ENCODE results near the gene TNFSF11. TPM values are rescaled to one million over a fixed set of nuclear protein-coding genes. Genes with fewer than 3 reads are reported as not detected.
"Not testable (repeated sequence)": the region's sequence is repeated elsewhere in the genome, so short reads cannot be mapped to it uniquely, and the experiment has no call there.

The TNFSF11 gene
- total RNA-seq, 2 experiments from 2014 or later, result 2.5 to 2.6 TPM

- ChIA-PET POLR2A (no interaction called here), CTCF (no interaction called here)
- Mint-ChIP-seq H3K9me3 (ENCODE audit: low read depth) (no peaks in the 10 kb centered on the region), H3K27ac (no peak overlapping the region), H3K27me3 (peaks cover 2% of the 10 kb centered on the region), H3K36me3 (ENCODE audit: low read depth) (no peaks in the 10 kb centered on the region), H3K4me3 (no peak overlapping the region), H3K4me1 (peaks cover 23% of the 10 kb centered on the region)
- DNase-seq (no peak), ATAC-seq (no peak)
- intact Hi-C loops (cut with DNase I, micrococcal nuclease), result no loop called here
These were observed 29.6 kb upstream of the TNFSF11 start for GRCh38 chr13:42544246-42544926.

GRCh38 chr13:42545842-42546241 lies 28.1 kb upstream of the TNFSF11 start:
- intact Hi-C loops (cut with DNase I, micrococcal nuclease), result loop anchor here in 1 of 2 experiments (5.0 kb wide), 1 partner anchor 49 kb away; no protein-coding TSS in a partner anchor
- ChIA-PET CTCF (no interaction called here), POLR2A (no interaction called here)
- Mint-ChIP-seq H3K27me3 (peaks cover 2% of the 10 kb centered on the region), H3K4me3 (no peak overlapping the region), H3K36me3 (ENCODE audit: low read depth) (no peaks in the 10 kb centered on the region), H3K9me3 (ENCODE audit: low read depth) (no peaks in the 10 kb centered on the region), H3K27ac (no peak overlapping the region), H3K4me1 (peaks cover 20% of the 10 kb centered on the region)
- ATAC-seq (no peak), DNase-seq (no peak)

GRCh38 chr13:42547612-42548011 lies 26.3 kb upstream of the TNFSF11 start:
- peaks cover 2% of the 10 kb centered on the region for H3K27me3 Mint-ChIP-seq
- ChIA-PET CTCF (no interaction called here), POLR2A (interaction anchor here (0.9 kb wide), 1 partner anchor 52 kb away, joined by 3 read pairs; no protein-coding TSS in a partner anchor)
- no peaks in the 10 kb centered on the region for H3K9me3 Mint-ChIP-seq (ENCODE audit: low read depth)
- H3K4me3 Mint-ChIP-seq, result no peak overlapping the region
- H3K27ac Mint-ChIP-seq, result peak overlapping the region; percentile 43
- intact Hi-C loops (cut with DNase I, micrococcal nuclease), result loop anchor here in 1 of 2 experiments (5.0 kb wide), 1 partner anchor 50 kb away; no protein-coding TSS in a partner anchor
- peak; percentile 24 for DNase-seq
- H3K4me1 Mint-ChIP-seq, result peaks cover 20% of the 10 kb centered on the region
- H3K36me3 Mint-ChIP-seq (ENCODE audit: low read depth), result no peaks in the 10 kb centered on the region
- peak; percentile 88 for ATAC-seq

- ChIA-PET POLR2A (no interaction called here), CTCF (interaction anchor here (0.6 kb wide), 1 partner anchor 299 kb away, joined by 3 read pairs; no protein-coding TSS in a partner anchor)
- Mint-ChIP-seq H3K36me3 (ENCODE audit: low read depth) (no peaks in the 10 kb centered on the region), H3K9me3 (ENCODE audit: low read depth) (no peaks in the 10 kb centered on the region), H3K27me3 (peaks cover 2% of the 10 kb centered on the region), H3K27ac (no peak overlapping the region), H3K4me3 (no peak overlapping the region), H3K4me1 (peaks cover 20% of the 10 kb centered on the region)
- no peak for ATAC-seq
- intact Hi-C loops (cut with DNase I, micrococcal nuclease), result loop anchor here in 1 of 2 experiments (5.0 kb wide), 1 partner anchor 52 kb away; no protein-coding TSS in a partner anchor
- DNase-seq, result no peak
These were observed 25.0 kb upstream of the TNFSF11 start for GRCh38 chr13:42548731-42549551.

GRCh38 chr13:42549552-42549936 lies 24.4 kb upstream of the TNFSF11 start:
- no peak overlapping the region for H3K4me3 Mint-ChIP-seq
- POLR2A ChIA-PET, result no interaction called here
- no peak overlapping the region for H3K27ac Mint-ChIP-seq
- H3K4me1 Mint-ChIP-seq, result peaks cover 20% of the 10 kb centered on the region
- CTCF ChIA-PET, result no interaction called here
- DNase-seq (no peak), ATAC-seq (no peak)
- H3K9me3 Mint-ChIP-seq (ENCODE audit: low read depth), result no peaks in the 10 kb centered on the region
- intact Hi-C loops (cut with DNase I, micrococcal nuclease), result loop anchor here in 1 of 2 experiments (5.0 kb wide), 1 partner anchor 52 kb away; no protein-coding TSS in a partner anchor
- H3K27me3 Mint-ChIP-seq, result peaks cover 2% of the 10 kb centered on the region
- H3K36me3 Mint-ChIP-seq (ENCODE audit: low read depth), result no peaks in the 10 kb centered on the region

GRCh38 chr13:42551611-42552010 lies 22.3 kb upstream of the TNFSF11 start:
- Mint-ChIP-seq H3K27me3 (peaks cover 2% of the 10 kb centered on the region), H3K4me1 (peaks cover 20% of the 10 kb centered on the region), H3K9me3 (ENCODE audit: low read depth) (no peaks in the 10 kb centered on the region), H3K4me3 (no peak overlapping the region), H3K27ac (no peak overlapping the region), H3K36me3 (ENCODE audit: low read depth) (no peaks in the 10 kb centered on the region)
- ChIA-PET POLR2A (no interaction called here), CTCF (no interaction called here)
- intact Hi-C loops (cut with DNase I, micrococcal nuclease), result no loop called here
- DNase-seq (no peak), ATAC-seq (no peak)

- CTCF ChIA-PET, result no interaction called here
- no peak overlapping the region for H3K27ac Mint-ChIP-seq
- no peaks in the 10 kb centered on the region for H3K9me3 Mint-ChIP-seq (ENCODE audit: low read depth)
- DNase-seq, result no peak
- peaks cover 2% of the 10 kb centered on the region for H3K27me3 Mint-ChIP-seq
- intact Hi-C loops (cut with DNase I, micrococcal nuclease), result no loop called here
- no peaks in the 10 kb centered on the region for H3K36me3 Mint-ChIP-seq (ENCODE audit: low read depth)
- peaks cover 9% of the 10 kb centered on the region for H3K4me1 Mint-ChIP-seq
- ATAC-seq, result no peak
- no peak overlapping the region for H3K4me3 Mint-ChIP-seq
- POLR2A ChIA-PET, result no interaction called here
These were observed 20.6 kb upstream of the TNFSF11 start for GRCh38 chr13:42553098-42554046.

- CTCF ChIA-PET, result no interaction called here
- no peak for DNase-seq
- ATAC-seq, result peak; percentile 35
- peaks cover 17% of the 10 kb centered on the region for H3K4me1 Mint-ChIP-seq
- peaks cover 6% of the 10 kb centered on the region for H3K36me3 Mint-ChIP-seq (ENCODE audit: low read depth)
- POLR2A ChIA-PET, result no interaction called here
- intact Hi-C loops (cut with DNase I, micrococcal nuclease), result no loop called here
- H3K27me3 Mint-ChIP-seq, result no peaks in the 10 kb centered on the region
- H3K4me3 Mint-ChIP-seq, result no peak overlapping the region
- peaks cover 4% of the 10 kb centered on the region for H3K9me3 Mint-ChIP-seq (ENCODE audit: low read depth)
- no peak overlapping the region for H3K27ac Mint-ChIP-seq
These were observed 14.9 kb upstream of the TNFSF11 start for GRCh38 chr13:42559057-42559456.

GRCh38 chr13:42559573-42560218 lies 14.3 kb upstream of the TNFSF11 start:
- H3K4me3 Mint-ChIP-seq; H3K27me3 Mint-ChIP-seq; DNase-seq; H3K27ac Mint-ChIP-seq; intact Hi-C loops (cut with DNase I, micrococcal nuclease); ATAC-seq; H3K9me3 Mint-ChIP-seq (ENCODE audit: low read depth); POLR2A ChIA-PET; H3K36me3 Mint-ChIP-seq (ENCODE audit: low read depth): not testable (repeated sequence)
- H3K4me1 Mint-ChIP-seq, result peaks cover 17% of the 10 kb centered on the region
- CTCF ChIA-PET, result interaction anchor here (0.9 kb wide), 1 partner anchor 11 kb away, joined by 3 read pairs; no protein-coding TSS in a partner anchor

- H3K4me3 Mint-ChIP-seq; POLR2A ChIA-PET; H3K36me3 Mint-ChIP-seq (ENCODE audit: low read depth); ATAC-seq; H3K9me3 Mint-ChIP-seq (ENCODE audit: low read depth); H3K27me3 Mint-ChIP-seq; H3K27ac Mint-ChIP-seq; intact Hi-C loops (cut with DNase I, micrococcal nuclease); DNase-seq: not testable (repeated sequence)
- CTCF ChIA-PET, result interaction anchor here (0.9 kb wide), 1 partner anchor 10 kb away, joined by 3 read pairs; no protein-coding TSS in a partner anchor
- peaks cover 17% of the 10 kb centered on the region for H3K4me1 Mint-ChIP-seq
These were observed 13.6 kb upstream of the TNFSF11 start for GRCh38 chr13:42560320-42560719.
